22Rv1 (cell line): ENCODE measurements around the gene MLN.

Experiments
- H3K27ac ChIP-seq: fragments of 450-650 bp; 2 replicates; pipeline ENCODE4 v1.5.1; 2017
- ZFX ChIP-seq: fragments of 450-650 bp; IDR thresholded peaks from 2 replicates; pipeline ENCODE4 v1.6.1; 2017; ENCODE audit warnings: antibody characterized with exemption, borderline replicate concordance
- TF ChIP-seq, protein P1 (sequence below): fragments of 450-650 bp; IDR thresholded peaks from 2 replicates; pipeline ENCODE4 v1.5.1; 2017; ENCODE audit warnings: mild to moderate bottlenecking

The MLN gene

DNA sequence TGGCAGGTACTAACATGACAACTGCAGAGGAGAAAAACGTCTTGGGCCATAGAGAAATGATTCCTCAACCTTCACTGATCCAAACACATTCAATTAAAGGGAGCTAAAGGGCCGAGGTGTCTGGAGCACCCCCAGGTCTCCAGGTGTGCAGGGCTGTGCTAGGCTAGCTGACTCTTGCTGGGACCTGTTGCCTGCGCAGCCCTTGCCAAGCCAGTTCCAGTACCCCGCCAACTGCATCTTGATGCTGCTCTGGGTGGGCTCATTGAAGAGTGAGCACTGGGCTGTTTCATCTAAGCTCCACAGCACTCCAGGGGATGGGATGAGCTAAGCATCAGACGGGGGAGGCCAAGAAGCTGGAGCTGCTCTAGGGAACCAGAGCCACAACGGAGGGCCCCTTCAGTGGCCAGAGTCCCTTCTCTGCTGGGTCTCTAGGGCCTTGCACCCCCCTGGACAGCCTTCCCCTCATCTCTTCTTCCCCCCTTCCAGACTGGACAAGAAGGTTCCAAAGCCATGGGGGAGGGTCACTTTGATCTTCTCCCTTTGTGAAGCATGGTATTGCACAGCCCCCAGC, 30.8 kb downstream of the MLN start:
- TF ChIP-seq, protein P1, sequence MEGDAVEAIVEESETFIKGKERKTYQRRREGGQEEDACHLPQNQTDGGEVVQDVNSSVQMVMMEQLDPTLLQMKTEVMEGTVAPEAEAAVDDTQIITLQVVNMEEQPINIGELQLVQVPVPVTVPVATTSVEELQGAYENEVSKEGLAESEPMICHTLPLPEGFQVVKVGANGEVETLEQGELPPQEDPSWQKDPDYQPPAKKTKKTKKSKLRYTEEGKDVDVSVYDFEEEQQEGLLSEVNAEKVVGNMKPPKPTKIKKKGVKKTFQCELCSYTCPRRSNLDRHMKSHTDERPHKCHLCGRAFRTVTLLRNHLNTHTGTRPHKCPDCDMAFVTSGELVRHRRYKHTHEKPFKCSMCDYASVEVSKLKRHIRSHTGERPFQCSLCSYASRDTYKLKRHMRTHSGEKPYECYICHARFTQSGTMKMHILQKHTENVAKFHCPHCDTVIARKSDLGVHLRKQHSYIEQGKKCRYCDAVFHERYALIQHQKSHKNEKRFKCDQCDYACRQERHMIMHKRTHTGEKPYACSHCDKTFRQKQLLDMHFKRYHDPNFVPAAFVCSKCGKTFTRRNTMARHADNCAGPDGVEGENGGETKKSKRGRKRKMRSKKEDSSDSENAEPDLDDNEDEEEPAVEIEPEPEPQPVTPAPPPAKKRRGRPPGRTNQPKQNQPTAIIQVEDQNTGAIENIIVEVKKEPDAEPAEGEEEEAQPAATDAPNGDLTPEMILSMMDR: no peak
- TF ChIP-seq ZFX: no peak
- no peak overlapping the region for H3K27ac ChIP-seq

DNA sequence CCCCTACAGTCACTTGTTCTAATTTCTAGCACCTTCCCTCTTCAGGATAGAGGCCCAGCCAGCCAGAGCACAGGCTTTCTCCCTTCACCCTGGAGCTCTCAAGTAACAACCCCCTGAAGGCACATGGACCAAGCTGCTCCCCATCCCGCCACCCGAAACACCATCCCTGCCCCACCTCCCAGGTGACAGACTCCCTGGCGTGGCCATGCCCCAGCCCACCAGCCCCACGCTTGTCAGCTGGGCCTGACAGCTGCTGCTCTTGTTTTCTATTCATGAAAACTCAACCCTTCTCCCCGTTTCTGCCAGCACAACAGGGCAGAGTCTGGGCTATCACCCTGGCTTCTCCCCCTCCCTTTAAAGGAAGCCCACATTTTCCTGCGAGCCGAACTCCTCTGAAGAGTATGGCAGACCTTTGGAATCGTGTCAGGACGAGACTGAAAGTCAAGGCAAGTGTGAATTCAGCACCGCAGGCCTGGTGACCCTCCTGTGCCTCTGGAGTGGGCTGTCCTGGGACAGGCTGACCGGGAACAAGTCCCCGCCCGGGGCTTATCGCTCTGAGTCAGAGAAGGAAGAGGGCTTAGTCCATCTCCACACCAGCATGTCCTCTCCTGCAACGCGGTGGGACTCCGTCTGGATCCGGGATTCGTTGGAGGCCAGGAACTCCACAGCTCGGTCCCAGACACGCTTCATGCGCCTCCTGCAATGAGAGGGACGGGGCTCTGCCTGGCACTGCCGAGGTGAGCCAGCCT, 31.5 kb downstream of the MLN start:
- H3K27ac ChIP-seq: no peak overlapping the region
- TF ChIP-seq, protein P1: no peak
- TF ChIP-seq ZFX: no peak

DNA sequence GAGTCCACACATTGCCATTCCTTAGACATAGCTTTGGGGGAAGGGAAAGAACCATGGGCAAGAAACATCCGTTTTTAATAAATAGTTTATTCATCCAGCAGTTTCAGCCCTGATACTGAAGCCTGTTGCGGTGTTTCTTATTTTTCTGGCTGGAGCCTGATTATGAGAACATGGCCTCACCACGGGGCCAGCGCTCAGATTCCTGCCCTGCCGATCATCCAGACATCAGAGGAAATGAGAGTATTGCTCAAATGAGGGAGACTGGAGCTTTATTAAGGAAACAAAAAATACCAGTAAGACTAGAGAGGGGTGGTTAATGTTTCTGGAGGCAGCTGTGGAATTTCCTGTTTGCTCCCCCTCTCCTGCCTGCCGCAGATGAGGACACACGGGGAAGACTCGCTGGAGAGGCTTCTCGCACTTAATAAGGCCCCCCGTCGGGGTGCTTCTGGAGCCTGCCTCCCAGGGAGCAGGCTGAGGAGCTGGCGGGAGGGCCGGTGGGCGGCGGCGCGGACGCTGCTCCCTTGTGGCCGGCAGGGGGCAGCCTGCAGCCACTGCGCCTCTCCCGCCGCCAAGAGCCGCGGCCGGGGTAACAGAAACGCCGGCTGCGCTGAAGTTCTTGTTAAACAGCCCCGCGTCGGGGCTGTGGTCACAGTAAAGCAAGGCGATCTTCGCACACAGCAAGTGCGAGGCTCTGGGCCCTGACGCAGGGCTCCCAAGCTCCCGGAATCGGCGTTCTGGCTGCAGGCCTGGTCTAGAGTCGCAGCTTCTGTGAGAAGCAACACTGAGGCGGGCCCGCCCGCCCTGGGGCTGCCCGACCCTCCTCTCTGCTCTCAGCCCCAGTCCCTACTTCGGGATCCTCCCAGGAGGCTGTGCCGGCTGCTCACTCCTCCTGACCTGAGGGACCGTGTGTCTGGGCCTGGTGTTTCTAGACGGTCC, 32.4 kb downstream of the MLN start:
- no peak overlapping the region for H3K27ac ChIP-seq
- TF ChIP-seq, protein P1: peak; percentile 97
- no peak for TF ChIP-seq ZFX

DNA sequence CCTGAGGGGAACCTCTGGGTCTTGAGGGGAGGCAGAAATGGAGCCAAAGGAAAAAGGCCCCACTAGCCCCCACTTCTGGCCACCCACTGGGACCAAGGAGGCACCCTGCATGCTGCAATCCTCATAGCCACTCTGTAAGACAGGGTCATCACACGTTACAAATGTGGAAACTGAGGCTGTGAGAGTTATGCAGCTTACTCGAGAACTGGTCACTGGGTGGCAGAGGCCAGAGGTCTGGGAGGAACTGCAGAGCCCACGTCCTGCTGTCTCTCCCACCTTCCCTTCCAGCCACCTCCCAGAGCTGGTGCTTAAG, 33.0 kb downstream of the MLN start:
- TF ChIP-seq ZFX: no peak
- TF ChIP-seq, protein P1: no peak
- H3K27ac ChIP-seq: no peak overlapping the region

DNA sequence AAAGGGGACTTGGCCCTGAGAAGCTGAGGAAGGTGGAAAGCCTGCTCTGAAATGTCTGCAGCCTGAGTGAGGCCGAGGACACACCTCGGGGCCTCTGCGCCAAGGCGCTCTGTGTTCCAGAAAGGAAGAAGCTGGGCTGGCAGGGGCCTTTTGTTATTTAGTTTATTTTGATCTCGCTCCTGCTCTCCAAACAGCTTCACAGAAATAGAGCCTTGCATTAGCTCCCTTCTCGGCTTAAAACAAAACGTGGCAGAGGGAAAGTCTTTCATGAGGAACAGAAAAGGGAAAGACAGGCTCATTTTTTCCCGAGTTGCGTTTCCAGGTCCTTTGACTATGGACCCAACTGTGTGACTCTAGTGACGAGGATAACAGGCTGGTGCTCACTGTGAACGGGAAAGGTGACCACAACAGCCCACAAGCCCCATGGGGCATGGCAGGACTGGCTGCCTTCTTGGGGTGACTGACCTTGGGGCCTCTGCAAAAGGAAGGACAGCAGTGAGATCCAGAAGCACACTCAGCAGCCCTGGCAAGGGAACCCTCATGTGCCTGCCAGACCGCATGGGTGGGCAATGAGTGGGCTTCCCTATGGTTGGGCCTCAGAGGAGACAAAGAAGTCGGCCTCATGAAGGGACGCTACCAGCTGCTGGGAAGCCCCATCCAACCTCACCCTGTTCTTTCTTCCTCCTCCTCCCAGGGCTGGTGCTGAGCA, 33.5 kb downstream of the MLN start:
- H3K27ac ChIP-seq: no peak overlapping the region
- no peak for TF ChIP-seq ZFX
- TF ChIP-seq, protein P1: no peak

DNA sequence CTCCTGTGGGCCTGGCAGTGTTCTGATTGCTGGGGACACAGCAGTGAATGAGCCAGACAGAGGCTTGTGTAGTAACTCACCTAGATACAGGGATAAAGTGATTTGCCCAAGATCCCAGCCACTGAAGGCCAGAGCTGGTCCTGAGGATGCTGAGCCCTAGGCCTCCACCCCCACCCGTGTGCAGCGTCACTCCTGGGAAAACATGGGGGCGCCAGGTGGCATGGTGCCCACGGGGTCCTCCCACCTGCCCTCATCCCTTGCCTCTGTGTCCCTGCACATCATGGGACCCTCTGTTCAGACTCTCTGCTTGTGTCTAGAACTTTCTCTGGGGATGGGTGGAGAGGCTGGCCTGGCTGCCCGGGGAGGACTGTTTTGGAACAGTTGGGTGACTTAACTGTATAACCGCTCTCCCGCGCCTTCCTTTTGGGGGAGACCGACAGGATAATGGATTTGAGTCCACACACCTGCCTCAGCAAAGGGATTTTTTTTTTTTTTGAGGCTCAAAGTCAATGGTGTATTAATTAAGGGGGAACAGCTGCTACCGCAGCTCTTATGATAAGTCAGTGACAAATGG, 34.5 kb downstream of the MLN start:
- TF ChIP-seq, protein P1: no peak
- no peak for TF ChIP-seq ZFX
- H3K27ac ChIP-seq: no peak overlapping the region
